Osteoblast (primary cell): ENCODE measurements around the gene PDLIM7. TPM values are rescaled to one million over a fixed set of nuclear protein-coding genes. Genes with fewer than 3 reads are reported as not detected.
A peak's percentile ranks its signal among the peaks of the same experiment; 100 is the strongest.

ENCODE experiments used
- DNase-seq: peaks from one replicate; pipeline ENCODE4 v3.0.0; 2011; ENCODE audit warnings: low spot score, mixed read lengths; ENCODE audit not compliant: insufficient read length; ENCODE audit errors: missing footprints
- H2AFZ ChIP-seq: 2 replicates; pipeline ENCODE4 v1.6.0; 2011; ENCODE audit warnings: mild to moderate bottlenecking, low read length
- H3K27ac ChIP-seq: 2 replicates; pipeline ENCODE4 v1.5.1; 2011; ENCODE audit warnings: mild to moderate bottlenecking, low read depth, low read length, moderate library complexity
- H3K27me3 ChIP-seq: 2 replicates; pipeline ENCODE4 v1.6.0; 2012; ENCODE audit warnings: mild to moderate bottlenecking, control low read depth, inconsistent platforms, low read length, moderate library complexity; ENCODE audit not compliant: insufficient read depth
- H3K36me3 ChIP-seq: 2 replicates; pipeline ENCODE4 v1.5.1; 2011; ENCODE audit warnings: mild to moderate bottlenecking, low read length, control low read depth, moderate library complexity; ENCODE audit not compliant: insufficient read depth
- H3K4me1 ChIP-seq: 2 replicates; pipeline ENCODE4 v1.5.1; 2011; ENCODE audit warnings: mild to moderate bottlenecking, low read length, control low read depth, moderate library complexity; ENCODE audit not compliant: insufficient read depth
- H3K4me2 ChIP-seq: 2 replicates; pipeline ENCODE4 v1.6.0; 2011; ENCODE audit warnings: mild to moderate bottlenecking, low read length; ENCODE audit not compliant: insufficient read depth
- H3K4me3 ChIP-seq: fragments of 200-600 bp; sonication (generic); 3 replicates; pipeline ENCODE4 v1.5.1; 2012; ENCODE audit warnings: mild to moderate bottlenecking, low read length, inconsistent platforms; ENCODE audit not compliant: insufficient read depth
- H3K79me2 ChIP-seq: 2 replicates; pipeline ENCODE4 v1.6.0; 2012; ENCODE audit warnings: mild to moderate bottlenecking, low read length, control low read depth, inconsistent platforms; ENCODE audit not compliant: insufficient read depth
- H3K9me3 ChIP-seq: 2 replicates; pipeline ENCODE4 v1.5.1; 2011; ENCODE audit warnings: low read depth, low read length, control low read depth
- H4K20me1 ChIP-seq: 2 replicates; pipeline ENCODE4 v1.6.0; 2012; ENCODE audit warnings: mild to moderate bottlenecking, low read length, control low read depth; ENCODE audit not compliant: insufficient read depth
- total RNA-seq: library from RNA; depleted of rRNA; stranded (reverse); fragments of >200 nt; gene quantifications from 2 replicates; pipeline ENCODE4 v1.2.3, GENCODE V29; 2012
- TF ChIP-seq, protein P1 (sequence below): IDR thresholded peaks from 2 replicates; pipeline ENCODE4 v1.5.1; 2011; ENCODE audit warnings: mild to moderate bottlenecking, low read depth, low read length, moderate library complexity; ENCODE audit errors: extremely low read depth

Gene PDLIM7
- total RNA-seq, 1 donor: 159 TPM

DNA sequence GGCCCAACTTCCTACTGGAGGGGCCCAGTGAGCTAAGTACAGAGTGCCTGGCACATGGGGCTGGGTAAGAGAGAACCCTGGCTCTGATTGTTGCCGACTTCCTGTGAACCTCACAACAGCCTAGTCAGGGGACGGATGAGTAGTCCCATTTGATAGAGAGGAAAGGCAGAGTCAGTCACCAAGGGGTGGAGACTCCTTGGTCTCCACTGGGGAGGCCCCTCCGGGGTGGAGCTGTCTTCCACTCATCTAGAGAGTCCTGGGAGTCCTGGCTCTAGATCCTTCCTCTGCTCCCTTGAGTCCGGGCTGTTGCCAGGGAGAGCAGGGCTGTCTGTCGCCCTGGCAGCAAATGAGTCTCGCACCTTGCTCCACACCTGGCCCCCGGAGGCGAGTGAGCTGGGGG lies 63.0 kb downstream of the PDLIM7 start:
- peaks cover 3% of the 10 kb centered on the region for H3K79me2 ChIP-seq

DNA sequence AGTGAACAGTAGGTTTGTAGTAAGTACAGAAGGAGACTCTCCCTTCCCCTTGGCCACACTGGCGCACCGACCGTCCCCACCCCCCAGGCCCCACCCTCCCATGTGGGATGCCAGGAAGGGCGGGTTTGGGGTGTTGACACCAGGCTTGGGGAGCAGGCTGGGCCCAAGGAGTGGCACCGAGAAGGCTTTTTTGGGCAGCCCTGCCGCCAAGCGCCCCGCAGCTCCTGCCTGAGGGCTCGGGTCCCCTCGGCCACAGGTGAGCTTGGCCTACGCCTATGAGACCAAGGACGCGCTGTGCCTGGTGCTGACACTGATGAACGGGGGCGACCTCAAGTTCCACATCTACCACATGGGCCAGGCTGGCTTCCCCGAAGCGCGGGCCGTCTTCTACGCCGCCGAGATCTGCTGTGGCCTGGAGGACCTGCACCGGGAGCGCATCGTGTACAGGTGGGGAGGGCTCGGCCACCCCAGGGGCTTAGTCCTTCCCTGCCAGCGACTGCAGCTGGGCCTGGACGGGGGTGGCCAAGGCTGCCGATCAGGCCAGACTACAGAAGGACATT lies 63.7 kb downstream of the PDLIM7 start:
- H3K4me1 ChIP-seq: no peaks in the 10 kb centered on the region
- H4K20me1 ChIP-seq: peaks cover 8% of the 10 kb centered on the region
- no peak overlapping the region for H3K4me2 ChIP-seq
- TF ChIP-seq, protein P1, sequence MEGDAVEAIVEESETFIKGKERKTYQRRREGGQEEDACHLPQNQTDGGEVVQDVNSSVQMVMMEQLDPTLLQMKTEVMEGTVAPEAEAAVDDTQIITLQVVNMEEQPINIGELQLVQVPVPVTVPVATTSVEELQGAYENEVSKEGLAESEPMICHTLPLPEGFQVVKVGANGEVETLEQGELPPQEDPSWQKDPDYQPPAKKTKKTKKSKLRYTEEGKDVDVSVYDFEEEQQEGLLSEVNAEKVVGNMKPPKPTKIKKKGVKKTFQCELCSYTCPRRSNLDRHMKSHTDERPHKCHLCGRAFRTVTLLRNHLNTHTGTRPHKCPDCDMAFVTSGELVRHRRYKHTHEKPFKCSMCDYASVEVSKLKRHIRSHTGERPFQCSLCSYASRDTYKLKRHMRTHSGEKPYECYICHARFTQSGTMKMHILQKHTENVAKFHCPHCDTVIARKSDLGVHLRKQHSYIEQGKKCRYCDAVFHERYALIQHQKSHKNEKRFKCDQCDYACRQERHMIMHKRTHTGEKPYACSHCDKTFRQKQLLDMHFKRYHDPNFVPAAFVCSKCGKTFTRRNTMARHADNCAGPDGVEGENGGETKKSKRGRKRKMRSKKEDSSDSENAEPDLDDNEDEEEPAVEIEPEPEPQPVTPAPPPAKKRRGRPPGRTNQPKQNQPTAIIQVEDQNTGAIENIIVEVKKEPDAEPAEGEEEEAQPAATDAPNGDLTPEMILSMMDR: no peak
- H3K9me3 ChIP-seq: no peaks in the 10 kb centered on the region
- no peak overlapping the region for H3K27ac ChIP-seq
- H3K27me3 ChIP-seq: no peaks in the 10 kb centered on the region
- H3K36me3 ChIP-seq: peaks cover 24% of the 10 kb centered on the region
- no peak overlapping the region for H3K4me3 ChIP-seq
- H3K79me2 ChIP-seq: peaks cover 10% of the 10 kb centered on the region
- DNase-seq: peak; percentile 48
- H2AFZ ChIP-seq: no peak overlapping the region

More for the DNA sequence above, 63.0 kb downstream of the PDLIM7 start:
- H3K4me2 ChIP-seq: no peak overlapping the region
- DNase-seq: peak; percentile 80
- TF ChIP-seq, protein P1: no peak
- H3K27me3 ChIP-seq: no peaks in the 10 kb centered on the region
- H2AFZ ChIP-seq: no peak overlapping the region
- no peaks in the 10 kb centered on the region for H3K9me3 ChIP-seq
- H3K27ac ChIP-seq: no peak overlapping the region
- H3K4me3 ChIP-seq: no peak overlapping the region
- peaks cover 7% of the 10 kb centered on the region for H4K20me1 ChIP-seq
- H3K36me3 ChIP-seq: peaks cover 24% of the 10 kb centered on the region
- H3K4me1 ChIP-seq: no peaks in the 10 kb centered on the region

Other genes with a start within 250 kb of the PDLIM7 start
- 21.5 and 22.8 TPM in 2 replicates for gene RAB24, start 193.9 kb downstream of the PDLIM7 start, total RNA-seq
- gene PRELID1, start 193.8 kb downstream of the PDLIM7 start, total RNA-seq: 69.5 and 82.2 TPM in 2 replicates
- gene MXD3, start 185.7 kb downstream of the PDLIM7 start, total RNA-seq: 2.7 and 3.3 TPM in 2 replicates
- 295 and 356 TPM in 2 replicates for gene LMAN2, start 145.9 kb downstream of the PDLIM7 start, total RNA-seq
- gene RGS14, start 139.7 kb downstream of the PDLIM7 start, total RNA-seq: 7.4 and 9.4 TPM in 2 replicates
- not detected in 2 replicates for gene SLC34A1, start 113.2 kb downstream of the PDLIM7 start, total RNA-seq
- gene PFN3, start 96.9 kb downstream of the PDLIM7 start, total RNA-seq: not detected in 2 replicates
- gene F12, start 88.0 kb downstream of the PDLIM7 start, total RNA-seq: not detected in 2 replicates
- gene GRK6, start 70.9 kb downstream of the PDLIM7 start, total RNA-seq: 18.3 and 19.2 TPM in 2 replicates
- gene PRR7, start 50.8 kb downstream of the PDLIM7 start, total RNA-seq: 10.0 and 12.7 TPM in 2 replicates
- 121 and 139 TPM in 2 replicates for gene DBN1, start 24.0 kb downstream of the PDLIM7 start, total RNA-seq
- 1.1 and 1.5 TPM in 2 replicates for gene DOK3, start 12.2 kb upstream of the PDLIM7 start, total RNA-seq
- gene DDX41, start 19.4 kb upstream of the PDLIM7 start, total RNA-seq: 49.5 and 68.4 TPM in 2 replicates
- gene FAM193B, start 57.0 kb upstream of the PDLIM7 start, total RNA-seq: 29.2 and 32.6 TPM in 2 replicates
- 93.4 and 96.6 TPM in 2 replicates for gene TMED9, start 94.6 kb upstream of the PDLIM7 start, total RNA-seq
- 25.6 and 26.8 TPM in 2 replicates for gene B4GALT7, start 102.5 kb upstream of the PDLIM7 start, total RNA-seq